Peyer's patch (tissue), 4 donors: ENCODE data around the gene FBH1.

Experiments
- CTCF ChIP-seq, 6 experiments: fragments of 450-650 bp in 4 of 6; fragments of 200-600 bp in 2 of 6; sonication (generic) in 1 of 6; IDR thresholded peaks; one replicate each; pipeline ENCODE4 v1.5.1; 2017 to 2019; ENCODE audit warnings: antibody characterized with exemption in 6 of 6, mild to moderate bottlenecking in 3 of 6, moderate library complexity in 1 of 6
- POLR2A ChIP-seq, 2 donors: fragments of 450-650 bp; IDR thresholded peaks; one replicate each; pipeline ENCODE4 v1.5.1; 2017; ENCODE audit warnings: antibody characterized with exemption in 2 of 2, mild to moderate bottlenecking in 2 of 2, moderate library complexity in 2 of 2

GRCh38 chr10:5924889-5925288 is 34.8 kb downstream of the FBH1 start:
- TF ChIP-seq CTCF (IDR thresholded peaks at IDR 0.05) (no peak), POLR2A (IDR thresholded peaks at IDR 0.05) (no peak)
